ENCODE measurements around the gene BANP.
"Not testable (repeated sequence)": the region's sequence is repeated elsewhere in the genome, so short reads cannot be mapped to it uniquely, and the experiment has no call there.

BANP gene

DNA sequence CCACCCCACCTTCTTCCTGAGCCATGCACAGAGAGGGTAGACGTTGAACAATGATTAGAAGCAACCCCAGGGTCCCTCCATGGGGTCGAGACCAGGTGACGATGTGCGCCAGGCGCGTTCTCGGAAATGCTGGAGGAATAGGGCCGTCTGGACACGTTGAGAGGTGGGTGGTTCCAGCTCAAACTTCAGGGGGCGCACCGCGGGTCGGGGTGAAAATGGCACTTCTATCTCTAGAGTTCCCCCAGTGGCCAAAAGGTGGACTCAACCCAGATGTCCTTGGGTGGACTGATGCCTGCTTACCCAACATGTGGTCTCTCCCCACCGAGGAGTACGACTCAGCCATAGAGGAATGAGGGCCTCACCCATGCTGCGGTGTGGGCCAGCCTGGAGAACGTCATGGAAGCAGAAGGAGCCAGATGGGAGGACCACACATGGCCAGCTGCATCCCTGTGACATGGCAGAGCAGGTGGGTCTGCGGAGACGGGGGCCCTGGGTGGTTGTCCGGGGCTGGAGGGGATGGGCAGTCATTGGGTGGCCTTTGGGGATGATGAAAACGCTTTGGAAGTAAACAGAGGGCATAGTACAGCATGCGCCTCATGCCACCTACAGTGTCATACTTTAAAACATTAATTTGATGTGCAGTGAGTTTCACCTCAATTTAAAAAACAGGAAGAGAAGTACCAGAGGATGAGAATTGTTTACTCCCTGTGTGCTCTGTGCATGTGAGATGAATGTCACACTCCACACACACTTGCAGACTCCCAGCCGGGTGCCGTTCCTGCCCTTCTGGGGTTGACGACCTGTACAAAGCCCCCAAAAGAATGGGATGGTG, 147.7 kb downstream of the BANP start:
- not testable (repeated sequence) for DNase-seq

DNA sequence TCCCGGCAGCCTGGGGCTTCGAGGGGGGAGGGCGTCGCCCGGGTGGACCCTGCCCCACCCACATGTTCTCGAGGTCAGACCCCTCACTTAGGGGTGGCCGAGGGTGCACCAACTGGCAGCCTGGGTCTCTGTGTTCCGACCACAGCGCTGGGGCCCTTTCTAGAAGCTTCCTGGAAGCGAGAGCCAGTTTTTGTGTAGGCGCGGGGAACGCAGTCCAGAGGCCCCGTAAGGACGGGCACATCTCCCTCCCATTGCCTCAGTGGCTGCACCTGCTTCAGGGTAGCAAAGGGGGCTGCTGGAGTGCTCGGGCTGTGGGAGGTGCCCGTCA, 148.3 kb downstream of the BANP start:
- no peak for DNase-seq

DNA sequence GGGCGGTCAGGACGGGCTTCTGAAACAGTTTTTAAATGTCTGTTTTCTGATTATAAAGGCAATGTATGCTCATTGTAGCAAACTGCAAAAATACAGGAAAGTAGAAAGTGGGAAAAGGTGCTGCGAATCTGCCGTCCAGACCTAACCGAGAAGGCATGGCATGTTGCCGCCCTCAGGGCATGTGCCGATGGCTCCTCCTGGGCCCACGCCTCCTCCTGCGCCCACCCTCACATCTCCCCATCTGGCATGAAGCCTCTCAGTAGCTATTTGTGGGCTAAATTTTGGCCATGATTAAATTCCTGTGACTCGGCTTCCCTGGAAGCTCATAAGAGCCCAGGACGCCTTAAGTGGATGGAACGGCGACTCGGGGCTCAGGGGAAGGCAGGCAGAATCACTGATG, 148.7 kb downstream of the BANP start:
- not testable (repeated sequence) for DNase-seq

DNA sequence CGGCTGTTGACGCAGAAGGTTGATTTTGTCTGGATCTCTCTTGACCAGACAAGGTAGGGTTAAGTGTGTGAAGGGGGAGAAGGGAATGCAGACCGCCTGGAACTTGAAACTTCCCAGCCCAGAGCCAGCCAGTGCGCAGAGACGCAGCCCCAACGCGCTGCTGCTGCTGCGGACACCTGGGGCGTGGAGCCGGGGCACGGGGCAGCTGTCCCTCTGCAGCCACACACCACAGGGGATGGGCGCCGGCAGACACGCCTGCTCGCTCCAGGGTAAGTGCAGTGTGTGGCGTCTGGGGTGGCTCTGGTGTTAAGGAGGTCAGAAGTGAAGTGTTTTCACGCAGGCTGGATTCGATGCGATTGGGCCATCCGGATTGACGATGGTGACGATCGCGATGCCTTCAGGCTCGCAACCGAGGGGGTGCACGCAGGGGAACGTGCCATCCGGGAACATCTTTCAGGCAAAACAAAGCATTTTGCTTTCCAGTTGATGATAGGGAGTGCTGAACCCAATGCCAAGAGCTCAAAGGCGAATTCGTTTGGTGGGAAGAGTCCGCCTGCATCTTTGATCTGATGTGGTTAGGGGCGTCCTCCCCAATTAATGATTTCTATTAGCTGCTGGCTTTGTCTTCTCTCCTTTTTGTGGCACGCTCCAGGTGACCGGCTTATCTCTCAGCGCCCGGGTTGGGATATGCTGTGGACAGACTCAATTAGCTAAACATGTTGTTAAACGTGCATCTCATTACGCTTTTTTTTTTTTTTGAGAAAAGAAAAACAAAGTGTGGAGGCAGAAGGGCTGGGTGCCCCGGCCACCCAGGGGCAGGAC, 149.8 kb downstream of the BANP start:
- peak in 1 of 58 donors; percentile 8 for DNase-seq

DNA sequence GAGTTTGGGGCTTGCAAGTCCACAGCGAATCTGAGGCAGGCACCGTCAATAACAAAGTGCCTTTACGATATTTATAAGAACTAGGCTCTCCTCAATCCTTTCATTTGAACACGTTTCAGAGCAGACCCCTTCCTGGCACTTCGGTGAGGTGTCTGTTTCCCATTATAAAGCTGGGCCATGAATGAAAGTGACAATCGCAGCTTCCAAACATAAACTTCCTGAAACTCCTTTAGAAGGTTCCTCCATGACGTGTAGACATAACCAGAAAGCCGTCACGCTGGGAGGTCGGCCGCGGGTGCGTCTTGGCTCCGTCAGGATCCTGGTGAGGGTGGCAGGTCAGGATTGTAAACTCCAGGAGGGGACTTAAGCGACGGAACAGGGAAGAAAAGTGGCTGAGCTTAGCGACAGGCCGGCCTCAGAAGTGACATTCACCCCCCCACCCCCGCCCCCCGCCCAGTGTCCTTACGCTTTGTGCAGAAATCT, 150.4 kb downstream of the BANP start:
- not testable (repeated sequence) for DNase-seq

DNA sequence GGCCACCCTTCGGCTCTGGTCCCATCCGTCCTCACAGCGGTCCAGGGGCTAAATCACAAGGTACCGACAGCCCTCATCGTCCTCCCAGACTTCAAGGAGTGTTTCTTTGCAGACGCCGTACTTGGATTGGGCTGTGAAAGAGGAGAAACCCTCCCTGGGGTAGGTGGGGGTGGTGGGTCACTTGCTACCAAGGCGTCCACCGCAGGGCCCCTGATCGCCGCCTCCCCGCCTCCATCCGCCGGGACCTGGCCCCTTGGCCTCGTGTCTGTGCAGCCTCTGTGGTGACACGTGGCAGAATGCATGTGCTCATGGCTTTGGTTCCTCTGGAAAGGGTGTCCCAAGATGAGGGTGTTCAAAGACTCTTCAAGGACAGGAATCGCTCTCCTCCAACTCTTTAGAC, 151.4 kb downstream of the BANP start:
- DNase-seq: no peak

DNA sequence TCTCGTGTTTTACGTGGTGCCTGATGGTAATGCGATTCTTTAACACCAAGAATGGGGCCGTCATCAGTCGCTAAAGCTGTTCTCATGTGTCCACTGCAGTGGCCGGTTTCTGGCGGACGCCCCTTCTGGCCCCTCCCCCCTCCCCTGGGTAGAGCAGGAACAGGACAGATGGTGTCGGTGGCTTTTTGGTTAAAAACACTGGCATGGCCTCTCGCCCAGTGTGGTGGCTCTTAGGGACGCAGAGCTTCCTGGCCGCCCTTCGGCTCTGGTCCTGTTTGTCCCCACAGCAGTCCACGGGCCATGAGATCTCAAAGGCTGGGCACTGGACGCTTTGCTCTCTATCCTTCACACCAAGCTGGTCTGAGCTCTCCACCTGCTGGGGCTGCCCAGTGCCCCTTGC, 151.8 kb downstream of the BANP start:
- DNase-seq: no peak

DNA sequence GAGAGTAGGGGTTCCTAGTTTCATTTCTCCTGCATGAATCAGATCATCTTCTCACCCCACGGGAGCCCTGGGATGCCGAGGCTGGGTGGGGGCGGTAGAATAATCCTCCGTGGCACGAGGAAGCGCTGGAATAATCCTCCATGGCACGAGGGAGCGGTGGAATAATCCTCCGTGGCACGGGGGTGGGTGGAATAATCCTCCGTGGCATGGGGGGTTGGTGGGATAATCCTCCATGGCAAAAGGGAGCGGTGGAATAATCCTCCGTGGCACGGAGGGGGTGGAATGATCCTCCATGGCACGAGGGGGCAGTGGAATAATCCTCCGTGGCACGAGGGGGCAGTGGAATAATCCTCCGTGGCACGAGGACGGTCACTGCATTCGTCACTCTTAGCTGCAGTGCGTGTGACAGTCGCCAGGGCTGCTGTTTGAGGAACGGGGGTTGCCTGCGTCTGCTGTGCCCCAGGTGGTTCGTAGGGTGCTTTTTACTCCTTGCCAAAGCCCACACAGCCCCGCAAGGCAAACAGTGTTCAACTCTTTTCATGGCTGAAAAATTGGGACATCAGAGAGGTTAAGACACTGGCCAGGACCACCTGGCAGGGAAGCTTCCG, 152.5 kb downstream of the BANP start:
- DNase-seq: no peak

DNA sequence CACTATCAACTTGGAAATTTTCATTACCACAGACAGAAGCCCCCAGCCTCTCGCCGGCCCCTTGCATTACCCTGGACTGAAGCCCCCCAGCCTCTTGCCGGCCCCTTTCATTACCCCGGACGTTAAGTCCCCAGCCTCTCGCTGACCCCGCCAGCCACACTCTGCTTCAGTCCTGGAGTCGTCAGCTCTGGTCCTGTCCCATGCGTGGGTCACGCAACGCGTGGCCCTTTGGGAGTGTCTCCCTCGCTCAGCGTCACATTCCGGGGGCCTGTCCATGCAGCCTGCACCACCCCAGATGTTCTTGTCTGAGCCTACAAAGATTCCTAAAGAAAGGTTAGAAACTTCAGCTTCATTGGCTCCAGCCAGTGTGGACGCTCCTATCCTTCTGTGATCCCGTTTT, 153.1 kb downstream of the BANP start:
- DNase-seq: not testable (repeated sequence)

DNA sequence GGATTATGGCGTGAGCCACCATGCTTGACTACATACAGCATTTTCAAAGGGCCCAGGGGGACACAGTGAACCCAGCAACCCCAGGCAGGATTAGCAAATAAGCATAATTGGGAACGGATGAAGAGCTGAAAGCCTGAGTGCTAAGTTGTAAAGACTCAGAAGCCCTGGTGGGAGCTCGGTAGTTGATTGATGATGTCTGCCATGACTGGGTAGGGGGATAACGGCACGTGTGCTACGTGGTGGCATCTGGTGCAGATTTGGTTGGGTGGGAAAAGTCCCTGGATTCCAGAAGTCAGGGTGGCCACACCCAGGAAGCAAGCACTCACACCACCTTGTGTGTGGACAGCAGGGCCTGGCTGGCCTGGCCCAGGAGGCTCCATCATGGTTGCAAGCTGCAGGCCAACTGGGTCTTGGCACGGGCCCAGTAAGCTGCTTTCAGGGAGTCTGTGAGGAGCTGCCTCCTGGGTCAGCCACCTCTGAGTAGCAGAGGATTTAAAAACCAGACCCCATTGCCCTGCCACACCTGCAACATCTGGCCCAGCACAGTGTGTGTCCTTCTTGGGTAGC, 154.4 kb downstream of the BANP start:
- DNase-seq: not testable (repeated sequence)

DNA sequence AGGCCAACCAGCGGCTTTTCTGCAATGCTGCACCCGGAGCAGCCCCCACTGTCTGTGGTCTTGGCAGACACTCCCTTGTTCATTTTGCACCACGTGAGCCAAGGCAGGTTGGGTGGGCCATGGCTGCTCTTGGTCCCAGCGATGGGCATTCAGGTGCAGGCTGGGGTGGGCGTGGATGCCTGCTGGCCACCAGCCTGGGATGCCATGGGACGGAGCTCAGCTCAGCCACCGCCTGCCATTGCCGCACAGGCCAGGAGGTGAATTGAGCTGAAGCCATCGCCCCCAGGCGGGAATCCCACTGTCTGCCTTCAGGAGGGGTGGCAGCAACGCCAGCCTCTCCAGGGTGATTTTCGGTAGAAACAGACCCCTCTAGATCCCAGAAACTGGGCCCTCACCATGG, 155.3 kb downstream of the BANP start:
- not testable (repeated sequence) for DNase-seq

DNA sequence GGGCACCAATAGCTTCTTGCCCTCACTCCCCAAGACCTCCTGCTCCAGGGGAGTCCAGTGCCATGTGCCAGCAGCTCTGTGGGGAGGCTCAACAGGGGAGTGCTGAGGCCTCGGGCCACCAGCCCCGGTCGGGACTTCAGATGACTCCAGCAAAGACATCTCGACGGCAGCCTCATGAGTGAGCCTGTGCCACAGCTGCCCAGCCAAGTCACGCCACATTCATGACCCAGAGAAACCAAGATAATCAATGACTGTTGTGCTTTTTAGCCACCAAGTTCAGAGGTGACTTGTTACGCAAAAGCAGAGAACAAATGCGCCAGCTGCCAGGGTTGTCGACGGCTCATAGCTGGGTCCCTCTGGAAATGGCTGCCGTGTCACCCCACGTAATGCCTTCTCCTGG, 157.5 kb downstream of the BANP start:
- DNase-seq: no peak

DNA sequence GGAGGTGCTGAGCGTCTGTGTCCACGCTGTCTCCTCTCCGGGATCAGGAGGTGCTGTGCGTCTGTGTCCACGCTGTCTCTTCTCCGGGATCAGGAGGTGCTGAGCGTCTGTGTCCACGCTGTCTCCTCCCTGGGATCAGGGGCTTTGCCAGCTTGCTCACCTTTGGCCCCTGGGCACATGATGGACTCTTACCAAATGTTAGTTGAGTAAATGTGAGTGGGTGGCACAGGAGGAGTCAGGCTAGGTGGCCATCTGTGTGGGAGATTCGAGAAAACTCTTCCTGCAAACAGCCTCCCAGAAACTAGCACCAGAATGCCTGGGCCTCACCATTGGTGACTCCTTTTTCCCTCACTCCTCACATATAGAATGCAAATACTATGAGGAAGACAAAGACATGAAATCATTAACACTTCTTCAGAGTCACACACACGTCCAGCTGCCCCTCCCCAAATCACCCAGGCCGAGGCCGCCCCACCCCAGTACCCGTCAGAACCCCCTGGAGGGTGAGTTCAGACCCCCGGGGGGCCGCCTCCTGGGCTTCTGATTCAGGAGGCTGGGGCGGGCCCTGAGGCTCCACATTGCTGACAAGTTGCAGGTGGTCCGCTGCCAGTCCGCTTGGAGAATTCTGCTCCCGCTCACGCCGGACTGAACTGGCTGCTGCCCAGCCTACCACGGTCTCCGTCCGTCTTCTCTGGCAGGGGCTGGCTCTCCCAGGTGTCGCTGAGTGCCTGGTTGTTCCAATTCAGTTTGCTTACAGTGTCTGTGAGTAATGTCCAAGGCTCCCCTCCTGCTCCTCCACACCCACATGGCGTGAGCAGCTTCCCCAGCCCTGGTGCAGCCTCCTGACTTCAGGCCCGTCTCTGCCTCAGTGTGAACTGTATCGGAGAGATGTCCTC, 158.7 kb downstream of the BANP start:
- DNase-seq: not testable (repeated sequence)

DNA sequence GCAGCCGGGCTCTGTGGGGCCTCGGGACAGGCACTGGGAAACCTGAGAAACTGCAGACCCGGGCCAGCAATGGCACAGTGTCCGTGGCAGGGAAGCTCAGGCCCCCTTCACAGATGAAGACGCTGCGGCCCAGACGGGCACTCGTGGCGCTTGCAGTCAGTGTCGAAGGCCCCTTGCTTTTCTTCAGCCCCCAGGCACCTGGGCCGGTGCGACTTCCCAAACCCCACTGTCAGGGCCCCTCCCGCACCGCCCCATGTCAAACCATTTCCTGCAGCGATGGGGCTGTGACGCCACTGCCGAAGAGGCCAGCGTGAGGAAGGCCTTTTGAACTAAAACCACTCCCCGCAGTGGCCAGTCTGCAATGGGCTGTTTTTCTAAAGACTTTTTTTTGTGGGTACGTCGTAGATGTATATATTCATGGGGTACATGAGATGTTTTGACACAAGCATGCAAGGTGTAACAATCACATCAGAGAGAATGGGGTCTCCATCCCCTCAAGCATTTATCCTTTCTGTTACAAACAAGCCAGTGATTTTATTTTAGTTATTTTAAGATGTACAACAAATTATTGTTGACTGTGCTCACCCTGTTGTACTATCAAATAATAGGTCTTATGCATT, 159.8 kb downstream of the BANP start:
- not testable (repeated sequence) for DNase-seq

DNA sequence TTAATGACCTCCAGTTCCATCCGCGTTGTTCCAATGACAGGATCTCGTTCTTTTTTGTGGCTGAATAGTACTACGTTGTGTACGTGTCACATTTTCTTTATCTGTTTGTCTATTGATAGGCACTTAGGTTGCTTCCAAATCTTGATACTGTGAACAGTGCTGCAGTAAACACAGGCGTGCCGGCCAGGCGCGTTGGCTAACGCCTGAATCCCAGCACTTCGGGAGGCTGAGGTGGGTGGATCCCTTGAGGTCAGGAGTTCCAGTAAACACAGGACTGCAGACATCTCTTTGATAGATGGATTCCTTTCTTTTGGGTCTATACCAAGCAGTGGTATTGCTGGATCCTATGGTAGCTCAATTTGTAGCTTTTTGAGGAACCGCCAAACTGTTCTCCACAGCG, 160.7 kb downstream of the BANP start:
- not testable (repeated sequence) for DNase-seq

DNA sequence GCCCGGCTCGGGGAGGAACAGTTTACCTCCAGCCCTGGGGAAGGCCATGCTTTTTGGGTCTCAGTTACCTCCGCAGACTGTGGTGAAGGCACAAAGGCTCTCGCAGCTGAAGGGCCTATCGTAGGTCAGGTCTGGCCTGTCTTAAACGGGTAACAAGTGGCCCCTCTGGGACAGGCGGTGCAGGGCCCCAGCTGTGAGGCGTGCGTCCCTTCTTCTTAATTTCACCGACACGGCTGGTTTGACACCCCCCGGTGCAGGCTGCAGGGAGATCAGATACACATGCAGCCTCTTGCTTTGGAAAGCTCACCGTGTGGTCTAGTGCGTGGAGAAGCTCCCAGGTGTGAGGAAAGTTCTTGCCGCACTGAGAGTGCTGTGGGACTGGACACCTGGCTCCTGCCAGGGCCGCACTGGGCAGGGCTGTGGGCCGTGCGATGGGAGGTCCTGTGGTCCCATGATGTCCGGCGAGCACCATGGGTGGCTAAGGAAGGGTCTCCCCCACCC, 162.4 kb downstream of the BANP start:
- DNase-seq: no peak

DNA sequence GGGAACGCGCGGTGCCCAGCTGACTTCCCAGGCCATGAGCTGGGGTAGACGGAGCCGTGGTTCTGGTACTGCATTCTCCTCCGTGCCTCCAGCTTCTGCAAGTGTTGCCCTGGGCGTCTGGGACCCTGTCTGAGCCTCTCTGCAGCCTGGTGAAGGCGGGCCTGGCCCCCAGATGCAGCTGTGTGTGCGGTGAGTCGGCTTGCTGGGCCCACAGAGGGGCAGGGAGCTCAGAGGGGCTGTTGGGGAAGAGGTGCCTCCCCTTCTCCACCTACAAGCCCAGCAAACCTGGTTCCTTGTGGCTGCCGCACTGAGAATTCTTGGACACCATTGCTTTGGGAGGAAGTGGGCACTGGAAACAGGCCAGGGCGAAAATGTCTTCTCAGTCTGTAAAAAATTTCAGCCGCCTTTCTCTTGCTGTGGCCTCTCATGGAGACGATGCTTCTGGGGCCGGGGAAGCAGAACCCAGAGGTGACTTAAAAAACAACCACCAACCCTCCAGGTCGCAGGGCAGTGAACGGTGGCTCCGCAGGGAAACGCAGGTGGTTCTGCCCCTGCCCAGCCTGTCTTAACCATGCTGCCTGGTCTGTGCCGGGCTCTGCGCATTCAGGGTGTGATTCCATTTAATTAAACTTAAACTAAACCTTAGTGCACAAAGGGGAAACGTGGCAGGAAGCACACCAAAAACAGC, 163.5 kb downstream of the BANP start:
- not testable (repeated sequence) for DNase-seq

DNA sequence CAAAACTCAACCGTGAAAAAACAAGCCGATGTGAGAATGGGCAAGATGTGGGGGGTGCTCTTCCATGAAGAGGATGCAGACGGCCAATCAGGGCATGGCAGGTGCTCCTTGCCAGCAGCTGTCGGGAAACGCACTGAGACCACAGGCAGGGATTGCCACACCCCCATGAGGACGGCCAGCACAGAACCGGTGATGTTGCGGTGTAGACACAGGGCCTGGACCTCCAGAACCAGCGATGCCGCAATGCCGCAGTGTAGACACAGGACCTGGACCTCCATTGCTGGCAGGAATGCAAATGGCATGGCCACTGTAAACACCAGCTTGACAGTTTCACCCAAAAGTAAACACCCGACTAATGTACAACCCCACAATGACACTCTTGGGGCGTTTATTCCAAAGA, 164.9 kb downstream of the BANP start:
- DNase-seq: no peak

DNA sequence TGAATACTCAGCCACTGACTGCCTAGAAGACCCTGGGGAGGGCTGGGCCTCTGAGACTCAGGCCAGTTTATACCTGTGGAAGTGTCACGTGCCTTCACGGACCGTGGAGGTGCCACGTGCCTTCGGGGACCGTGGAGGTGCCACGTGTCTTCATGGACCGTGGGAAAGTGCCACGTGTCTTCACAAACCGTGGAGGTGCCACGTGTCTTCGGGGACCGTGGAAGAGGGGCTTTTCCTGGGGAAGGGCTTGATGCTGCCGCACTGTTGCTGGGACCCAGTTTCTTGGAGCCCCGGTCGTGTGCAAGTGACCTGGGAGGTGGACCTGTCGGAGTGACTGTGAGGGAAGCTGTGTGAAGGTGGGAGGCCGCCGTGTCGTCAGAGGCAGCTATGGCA, 166.2 kb downstream of the BANP start:
- DNase-seq: no peak
